Right hindlimb (tissue), 1 donor: ENCODE results near the gene MAP1LC3C.
"Not testable (repeated sequence)": the region's sequence is repeated elsewhere in the genome, so short reads cannot be mapped to it uniquely, and the experiment has no call there.

Experiments
- DNase-seq: peaks from one replicate; pipeline ENCODE4 v3.0.0-alpha.2; 2018

Gene MAP1LC3C

GRCh38 chr1:241990040-241990439 lies 8.9 kb downstream of the MAP1LC3C start:
- DNase-seq: peak; percentile 92

- DNase-seq: not testable (repeated sequence)
Measured at GRCh38 chr1:241988389-241988930, 10.4 kb downstream of the MAP1LC3C start.

- DNase-seq: no peak
Measured at GRCh38 chr1:241985787-241986186, 13.1 kb downstream of the MAP1LC3C start.

- no peak for DNase-seq
Measured at GRCh38 chr1:241979926-241980325, 19.0 kb downstream of the MAP1LC3C start.

- DNase-seq: no peak
Measured at GRCh38 chr1:241979071-241979470, 19.8 kb downstream of the MAP1LC3C start.

- DNase-seq: no peak
Measured at GRCh38 chr1:241976229-241976628, 22.7 kb downstream of the MAP1LC3C start.

- DNase-seq: peak; percentile 89
Measured at GRCh38 chr1:241972703-241973369, 26.1 kb downstream of the MAP1LC3C start.

GRCh38 chr1:241968611-241969010 lies 30.3 kb downstream of the MAP1LC3C start:
- no peak for DNase-seq

GRCh38 chr1:241964550-241965282 lies 34.2 kb downstream of the MAP1LC3C start:
- DNase-seq: no peak

GRCh38 chr1:241963722-241964121 lies 35.2 kb downstream of the MAP1LC3C start:
- no peak for DNase-seq

GRCh38 chr1:241962153-241962552 lies 36.7 kb downstream of the MAP1LC3C start:
- no peak for DNase-seq

GRCh38 chr1:241957692-241958494 lies 41.0 kb downstream of the MAP1LC3C start, which contains the start of gene BECN2:
TSS of gene BECN2 (plus strand) at chr1:241957767. CDS start at chr1:241957767, 0 bp downstream.
- DNase-seq: peak; percentile 33

GRCh38 chr1:241950390-241950789 lies 48.5 kb downstream of the MAP1LC3C start:
- DNase-seq: peak; percentile 30

- peak; percentile 76 for DNase-seq
Measured at GRCh38 chr1:241947354-241947753, 51.5 kb downstream of the MAP1LC3C start.
